ELR (cell line): ENCODE measurements around the gene LINGO3.

ENCODE experiments used
- DNase-seq: peaks from one replicate; pipeline ENCODE4 v3.0.0-alpha.2; 2015; ENCODE audit warnings: low read depth

Gene LINGO3

DNA sequence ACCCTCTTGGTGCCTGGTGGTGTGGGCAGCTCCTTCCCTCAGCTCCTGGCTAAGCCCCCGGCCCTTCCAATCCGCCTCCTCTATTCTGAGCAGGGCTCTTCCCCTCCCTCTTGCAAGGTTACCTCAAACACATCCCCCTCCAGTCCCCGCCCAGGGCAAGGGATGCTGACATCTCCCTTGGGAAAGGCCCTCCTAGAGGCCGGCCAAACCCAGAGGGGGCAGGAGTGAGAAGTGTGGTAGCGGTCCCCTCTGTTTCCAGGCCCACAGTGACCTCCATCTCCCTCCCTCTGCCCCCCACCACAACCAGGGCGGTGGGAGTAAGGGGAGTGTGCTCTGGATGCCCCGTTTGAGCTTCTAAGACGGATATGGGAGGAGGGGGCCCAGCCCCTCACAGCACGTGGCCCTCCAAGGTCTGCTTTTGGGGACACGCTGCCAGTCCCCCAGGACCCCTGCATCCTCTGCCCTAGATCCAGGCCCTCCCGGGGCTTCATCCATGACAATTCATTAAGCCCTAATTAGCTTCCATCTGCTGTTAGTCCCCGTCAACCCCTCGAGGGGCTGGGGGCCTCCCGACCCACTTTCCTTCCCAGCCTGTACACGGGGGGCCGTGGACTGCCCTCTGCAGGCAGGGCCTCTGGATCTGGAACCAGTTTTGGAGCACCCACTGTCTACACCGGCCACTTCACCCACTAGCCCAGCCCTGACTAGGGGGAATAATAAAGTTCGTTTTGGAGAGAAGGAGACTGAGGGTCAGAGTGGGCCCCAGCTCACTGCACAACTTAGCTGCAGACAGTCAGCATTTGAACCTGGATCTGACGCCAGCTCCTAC lies 2.3 kb downstream of the LINGO3 start:
- DNase-seq, result no peak

DNA sequence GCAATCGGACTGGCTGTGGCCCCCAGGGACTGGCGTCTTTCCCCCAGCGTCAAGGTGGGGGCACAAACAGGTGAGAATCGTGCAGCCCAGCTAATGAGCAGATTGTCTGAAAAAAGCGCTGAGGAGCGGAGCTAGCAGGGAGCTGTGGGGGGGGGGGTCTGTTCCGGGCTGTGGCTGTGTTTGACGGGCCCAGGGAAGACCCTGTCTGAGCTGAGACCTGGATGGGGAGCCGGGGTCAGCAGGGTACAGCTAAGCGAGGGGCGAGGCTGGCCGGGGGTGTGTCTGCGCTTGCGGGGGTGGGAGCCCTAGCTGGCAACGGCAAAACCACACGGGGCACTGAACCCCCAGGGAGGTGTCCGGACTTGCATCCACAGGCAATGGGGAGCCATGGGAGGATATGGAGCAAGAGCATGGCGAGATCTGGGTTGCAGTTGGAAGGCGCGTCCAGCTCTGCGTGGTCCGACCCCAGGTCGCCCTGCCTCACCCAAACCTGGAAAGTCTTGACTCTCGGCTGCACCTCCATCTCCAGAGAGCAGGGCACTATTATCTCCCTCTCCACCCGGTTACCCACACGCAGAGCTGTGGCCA lies 4.6 kb downstream of the LINGO3 start:
- DNase-seq, result no peak

DNA sequence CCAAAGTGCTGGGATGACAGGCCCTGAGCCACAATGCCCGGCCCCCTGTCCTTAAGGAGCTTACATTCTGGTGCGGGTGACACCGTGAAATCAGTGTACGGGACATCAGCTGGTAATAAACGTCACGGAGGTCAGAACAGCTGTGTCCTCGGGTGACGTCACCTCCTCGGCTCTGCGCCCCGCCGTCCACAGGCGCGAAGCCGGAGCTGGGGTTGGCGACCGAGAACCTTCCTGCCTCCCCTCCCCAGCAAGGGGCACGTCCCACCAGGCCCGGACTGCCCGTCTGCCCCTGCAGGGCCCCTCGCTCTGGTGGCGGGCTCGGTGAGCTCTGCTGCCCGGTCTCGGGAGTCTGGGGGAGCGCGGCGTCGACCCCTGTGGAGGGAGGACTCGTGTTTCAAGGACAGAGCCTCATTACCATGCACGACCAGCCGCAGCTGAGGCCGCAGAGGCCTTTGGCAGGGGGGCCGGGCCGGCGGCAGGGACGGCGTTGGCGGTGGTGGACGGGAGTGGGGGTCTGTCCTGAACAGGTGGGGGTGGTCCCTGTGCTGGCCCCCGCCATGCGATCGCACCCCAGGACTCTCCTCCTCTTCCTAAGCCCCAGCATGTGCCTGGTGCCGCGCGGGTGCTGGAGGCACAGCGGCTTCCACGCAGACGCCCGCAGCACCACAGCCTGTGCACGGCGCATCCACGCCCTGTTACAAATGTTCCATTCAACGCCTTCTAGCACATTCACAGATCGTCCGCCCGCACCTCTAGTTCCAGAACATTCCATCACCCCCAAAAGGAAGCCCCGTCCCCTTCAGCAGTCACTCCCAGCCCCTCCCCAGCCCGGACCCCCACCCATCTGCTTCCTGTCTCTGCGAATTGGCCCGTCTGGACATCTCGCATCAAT lies 5.4 kb downstream of the LINGO3 start:
- peak; percentile 42 for DNase-seq

GRCh38 chr19:2300533-2300932 lies 7.4 kb downstream of the LINGO3 start:
- DNase-seq, result no peak

DNA sequence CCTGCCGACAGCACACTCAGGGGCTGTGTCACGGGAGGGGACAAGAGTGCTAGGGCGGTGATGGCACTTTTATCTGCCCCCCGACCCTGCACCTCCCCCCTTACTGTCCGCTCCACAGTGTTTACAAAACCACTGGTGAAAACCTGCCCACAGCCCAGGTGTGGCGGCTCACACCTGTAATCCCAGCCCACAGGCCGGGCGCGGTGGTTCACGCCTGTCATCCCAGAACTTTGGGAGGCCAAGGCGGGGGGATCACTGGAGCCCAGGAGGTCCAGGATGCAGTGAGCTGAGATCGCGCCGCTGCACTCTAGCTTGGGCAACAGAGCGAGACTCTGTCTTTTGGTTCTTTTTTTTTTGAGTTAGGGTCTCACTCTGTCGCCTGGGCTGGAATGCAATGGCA lies 11.8 kb downstream of the LINGO3 start:
- no peak for DNase-seq

- DNase-seq, result peak; percentile 28
Observed at GRCh38 chr19:2294687-2295335, 13.1 kb downstream of the LINGO3 start.

DNA sequence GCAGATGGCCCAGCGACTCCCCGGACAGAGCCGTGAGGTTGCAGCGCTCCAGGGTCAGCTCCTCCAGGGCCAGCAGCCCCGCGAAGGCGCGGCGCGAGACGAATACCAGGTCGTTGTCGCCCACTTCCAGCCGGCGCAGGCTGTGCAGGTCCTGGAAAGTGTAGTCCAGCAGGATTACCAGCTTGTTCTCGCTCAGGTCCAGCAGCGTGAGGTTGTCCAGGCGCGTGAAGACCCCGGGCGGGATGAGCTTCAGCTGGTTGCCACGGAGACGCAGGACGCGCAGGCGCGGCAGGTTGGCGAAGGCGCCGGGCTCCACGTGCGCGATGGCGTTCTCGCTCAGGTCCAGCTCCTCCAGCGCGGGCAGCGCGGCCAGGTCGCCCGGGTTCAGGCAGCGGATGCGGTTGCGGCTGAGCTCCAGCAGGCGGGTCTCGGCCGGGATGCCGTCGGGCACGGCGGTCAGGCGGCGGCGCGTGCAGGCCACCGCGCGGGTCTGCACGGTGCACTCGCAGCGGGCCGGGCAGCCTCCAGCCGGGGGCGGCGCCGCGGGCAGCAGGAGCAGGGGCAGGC lies 16.7 kb downstream of the LINGO3 start:
- DNase-seq, result peak; percentile 44

GRCh38 chr19:2290441-2291184 lies 17.3 kb downstream of the LINGO3 start:
- no peak for DNase-seq

DNA sequence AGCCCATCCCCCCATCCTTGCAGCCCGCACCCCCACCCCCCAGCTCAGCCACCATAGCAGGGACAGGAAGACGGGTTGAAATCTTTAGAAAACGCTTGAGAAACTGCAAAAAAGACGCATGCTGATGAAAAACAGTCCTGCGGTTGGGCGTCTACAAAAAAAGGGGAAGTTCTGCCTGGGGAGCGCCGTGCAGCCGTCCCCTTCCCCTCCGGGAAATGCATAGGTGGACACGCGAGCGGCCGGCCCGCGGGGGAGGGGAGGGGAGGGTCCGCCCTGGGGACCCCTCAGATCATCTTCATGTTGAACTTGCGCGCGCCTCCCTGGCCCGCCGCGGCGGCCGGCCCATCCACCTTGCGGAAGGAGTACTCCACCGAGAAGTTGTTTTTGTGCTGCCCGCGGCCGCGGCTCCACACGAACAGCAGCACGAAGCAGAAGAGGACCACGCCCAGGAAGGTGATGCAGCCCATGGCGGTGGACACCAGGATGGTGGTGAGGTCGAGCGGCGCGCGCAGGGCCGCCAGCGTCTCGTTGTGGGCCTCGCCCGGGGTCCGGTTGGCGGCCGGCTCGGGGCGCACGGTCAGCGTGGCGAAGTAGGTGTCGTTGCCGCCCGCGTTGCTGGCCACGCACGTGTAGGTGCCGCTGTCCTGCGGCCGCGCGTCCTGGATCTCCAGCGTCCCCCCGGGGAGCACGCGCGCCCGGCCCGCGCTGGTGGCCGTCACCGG lies 18.1 kb downstream of the LINGO3 start:
- DNase-seq, result peak; percentile 31

DNA sequence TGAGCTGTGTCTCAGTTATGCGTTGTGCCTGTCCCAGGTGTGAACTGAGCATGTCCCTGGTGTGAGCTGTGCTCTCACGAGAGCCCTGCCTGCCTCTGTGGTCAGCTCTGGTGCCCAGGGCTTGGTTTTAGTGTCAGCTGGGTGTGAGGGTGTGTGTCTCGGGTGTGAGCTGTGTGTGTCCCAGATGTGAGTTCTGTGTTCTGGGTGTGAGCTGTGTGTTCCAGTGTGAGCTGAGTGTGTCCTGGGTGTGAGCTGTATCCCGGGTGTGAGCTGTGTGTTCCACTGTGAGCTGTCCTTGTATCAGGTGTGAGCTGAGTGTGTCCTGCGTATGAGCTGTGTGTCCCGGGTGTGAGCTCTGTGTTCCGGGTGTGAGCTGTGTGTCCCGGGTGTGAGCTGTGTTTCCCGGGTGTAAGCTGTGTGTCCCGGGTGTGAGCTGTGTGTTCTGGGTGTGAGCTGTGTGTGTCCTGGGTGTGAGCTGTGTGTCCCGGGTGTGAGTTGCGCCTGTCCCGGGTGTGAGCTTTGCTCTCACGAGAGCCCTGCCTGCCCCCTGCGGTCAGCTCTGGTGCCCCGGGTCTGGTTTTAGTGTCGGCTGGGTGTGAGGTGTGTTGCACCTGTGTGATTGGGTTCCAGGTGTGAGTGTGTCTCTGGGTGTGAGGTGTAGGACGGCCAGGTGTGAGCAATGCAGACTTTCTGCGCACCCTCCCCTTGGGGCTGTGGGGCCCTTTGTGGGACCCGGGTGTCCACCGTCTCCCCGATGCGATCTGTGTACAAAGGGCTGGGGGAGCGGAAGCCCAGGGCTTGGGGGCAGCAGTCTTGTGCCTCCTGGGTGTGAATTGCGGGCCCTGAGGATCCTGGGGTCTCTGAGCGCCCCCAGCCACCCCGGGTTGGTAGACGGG lies 18.9 kb downstream of the LINGO3 start:
- no peak for DNase-seq

GRCh38 chr19:2288338-2288817 lies 19.6 kb downstream of the LINGO3 start:
- DNase-seq, result no peak

- no peak for DNase-seq
Observed at GRCh38 chr19:2287585-2288337, 20.2 kb downstream of the LINGO3 start.

DNA sequence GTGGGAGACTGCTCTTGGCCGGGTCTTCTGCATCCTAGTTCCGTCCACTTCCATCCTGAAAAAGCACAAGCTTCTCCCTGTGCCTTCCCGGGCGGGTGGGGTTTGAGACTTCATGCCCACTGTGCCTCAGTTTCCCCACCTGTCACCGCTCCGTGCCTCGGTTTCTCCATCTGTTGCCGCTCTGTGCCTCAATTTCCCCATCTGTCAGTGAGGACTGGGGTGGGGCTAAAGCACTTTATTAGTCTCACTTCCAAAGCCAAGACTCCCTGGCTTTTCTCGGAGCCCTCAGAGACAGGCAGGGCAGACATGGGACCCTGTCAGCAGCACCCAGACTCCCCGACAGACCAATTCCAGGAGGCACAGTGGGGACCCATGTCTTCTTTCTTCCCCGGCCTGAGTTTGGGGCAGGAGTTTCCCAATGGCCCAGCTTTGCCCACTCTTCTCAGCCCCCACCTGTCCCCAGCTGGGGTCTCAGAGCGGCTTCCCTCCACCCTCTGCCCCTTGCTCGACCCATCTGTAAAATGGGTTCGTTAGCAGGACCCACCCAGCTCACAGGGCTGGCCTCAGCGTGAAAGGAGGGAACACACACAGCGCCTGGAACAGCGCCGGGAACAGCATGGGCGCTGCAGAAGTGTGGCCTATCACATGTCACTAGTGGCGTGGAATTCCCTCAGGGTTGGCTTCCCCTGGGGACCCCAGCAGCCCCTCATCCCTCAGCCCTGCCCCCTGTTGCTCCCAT lies 21.4 kb downstream of the LINGO3 start:
- no peak for DNase-seq

DNA sequence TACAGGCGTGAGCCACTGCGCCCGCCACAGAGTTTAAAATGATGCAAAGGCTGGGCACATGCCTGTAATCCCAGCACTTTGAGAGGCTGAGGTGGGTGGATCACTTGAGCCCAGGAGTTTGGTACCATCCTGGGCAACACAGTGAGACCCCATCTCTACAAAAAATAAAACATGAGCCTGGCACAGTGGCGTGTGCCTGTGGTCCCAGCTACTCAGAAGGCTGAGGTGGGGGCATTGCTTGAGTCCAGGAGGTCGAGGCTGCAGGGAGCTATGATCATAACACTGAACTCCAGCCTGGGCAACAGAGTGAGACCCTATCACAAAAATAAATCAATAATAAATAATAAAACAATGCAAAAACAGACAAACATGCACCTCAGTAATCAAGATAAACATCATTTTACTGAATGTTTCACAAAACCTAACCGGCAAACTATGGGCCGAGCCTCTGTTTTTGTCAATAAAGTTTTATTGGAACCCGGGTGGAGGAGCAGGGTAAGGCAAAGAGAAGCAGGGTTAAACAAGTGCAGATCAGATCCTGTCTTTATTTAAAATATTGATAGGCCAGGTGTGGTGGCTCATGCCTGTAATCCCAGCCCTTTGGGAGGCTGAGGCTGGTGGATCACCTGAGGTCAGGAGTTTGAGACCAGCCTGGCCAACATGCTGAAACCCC lies 24.0 kb downstream of the LINGO3 start:
- DNase-seq, result no peak

- no peak for DNase-seq
Observed at GRCh38 chr19:2282862-2283237, 25.1 kb downstream of the LINGO3 start.

GRCh38 chr19:2282062-2282861 lies 25.7 kb downstream of the LINGO3 start, which contains the start of gene PEAK3:
PEAK3 (minus strand) TSS chr19:2282175; CDS start chr19:2280931, 1,244 bp downstream.
- peak; percentile 58 for DNase-seq
